ENCODE results near the gene TPMT.

TPMT gene

GRCh38 chr6:18081025-18081668 lies 73.7 kb downstream of the TPMT start:
- CTCF ChIA-PET = no interaction called here
- H3K4me3 ChIP-seq (ENCODE audit: low read depth, low read length) = no peak overlapping the region
- POLR2A ChIA-PET = no interaction called here
- peak; percentile 1 for DNase-seq (ENCODE audit: low read depth, low spot score)
- TF ChIP-seq CTCF (IDR thresholded peaks at IDR 0.05; ENCODE audit: insufficient read depth, low read length, missing control alignments) = no peak

DNA sequence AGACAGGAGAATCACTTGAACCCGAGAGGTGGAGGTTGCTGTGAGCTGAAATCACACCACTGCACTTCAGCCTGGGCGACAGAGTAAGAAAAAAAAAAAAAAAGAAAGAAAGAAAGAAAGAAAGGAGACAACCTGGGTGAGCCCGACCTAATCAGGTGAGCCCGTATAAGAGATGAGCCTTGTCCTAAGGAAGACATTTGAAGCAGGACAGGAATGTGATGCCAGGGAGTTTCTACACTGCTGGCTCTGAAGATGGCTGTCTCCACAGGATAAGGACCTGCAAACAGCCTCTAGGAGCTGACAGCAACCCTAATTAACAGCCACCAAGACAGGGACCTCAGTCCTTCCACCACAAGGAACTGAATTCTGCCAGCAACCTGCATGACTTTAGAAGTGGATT lies 74.3 kb downstream of the TPMT start:
- no peak for DNase-seq (ENCODE audit: low read depth, low spot score)
- H3K4me3 ChIP-seq (ENCODE audit: low read depth, low read length) = no peak overlapping the region
- CTCF ChIA-PET = no interaction called here
- POLR2A ChIA-PET = no interaction called here
- no peak for TF ChIP-seq CTCF (IDR thresholded peaks at IDR 0.05; ENCODE audit: insufficient read depth, low read length, missing control alignments)

- TF ChIP-seq CTCF (IDR thresholded peaks at IDR 0.05; ENCODE audit: insufficient read depth, low read length, missing control alignments) = no peak
- CTCF ChIA-PET = no interaction called here
- H3K4me3 ChIP-seq (ENCODE audit: low read depth, low read length) = no peak overlapping the region
- no peak for DNase-seq (ENCODE audit: low read depth, low spot score)
- POLR2A ChIA-PET = no interaction called here
Measured at GRCh38 chr6:18078866-18079265, 76.0 kb downstream of the TPMT start.
